GM19463 (cell line): ENCODE measurements around the gene SYTL1.
"Not testable (repeated sequence)": the region's sequence is repeated elsewhere in the genome, so short reads cannot be mapped to it uniquely, and the experiment has no call there.

Experiments
- ATAC-seq: cut with Tn5 transposase; IDR thresholded peaks from one replicate; pipeline ENCODE4 v1.9.1; 2021; ENCODE audit warnings: mild to moderate bottlenecking, moderate library complexity; ENCODE audit not compliant: unreplicated experiment

Gene SYTL1

GRCh38 chr1:27383039-27383605 lies 41.3 kb downstream of the SYTL1 start, which contains the start of gene CD164L2:
CD164L2 (minus strand) TSS chr1:27383333; CDS start chr1:27383239, 94 bp downstream.
- no peak for ATAC-seq

GRCh38 chr1:27383661-27384060 lies 41.8 kb downstream of the SYTL1 start:
- ATAC-seq, result no peak

GRCh38 chr1:27384797-27385196 lies 43.0 kb downstream of the SYTL1 start:
- not testable (repeated sequence) for ATAC-seq

GRCh38 chr1:27388337-27389005 lies 46.6 kb downstream of the SYTL1 start:
- no peak for ATAC-seq

- no peak for ATAC-seq
Measured at GRCh38 chr1:27391511-27392095, 49.8 kb downstream of the SYTL1 start.

- peak; percentile 87 for ATAC-seq
Measured at GRCh38 chr1:27392096-27392777, 50.4 kb downstream of the SYTL1 start, which contains the start of gene GPR3. GPR3 (plus strand) TSS chr1:27392622; CDS start chr1:27393799, 1,177 bp downstream.

GRCh38 chr1:27392778-27393635 lies 51.2 kb downstream of the SYTL1 start:
- no peak for ATAC-seq

- no peak for ATAC-seq
Measured at GRCh38 chr1:27393641-27394281, 51.9 kb downstream of the SYTL1 start.

GRCh38 chr1:27394282-27394658 lies 52.4 kb downstream of the SYTL1 start:
- no peak for ATAC-seq

GRCh38 chr1:27394925-27395324 lies 53.1 kb downstream of the SYTL1 start:
- no peak for ATAC-seq

GRCh38 chr1:27395441-27396195 lies 53.8 kb downstream of the SYTL1 start:
- no peak for ATAC-seq

- ATAC-seq, result no peak
Measured at GRCh38 chr1:27397110-27397509, 55.3 kb downstream of the SYTL1 start.

- ATAC-seq, result no peak
Measured at GRCh38 chr1:27397749-27398148, 55.9 kb downstream of the SYTL1 start.

- ATAC-seq, result no peak
Measured at GRCh38 chr1:27398405-27399149, 56.8 kb downstream of the SYTL1 start.

GRCh38 chr1:27399251-27400025 lies 57.6 kb downstream of the SYTL1 start:
- ATAC-seq, result no peak

GRCh38 chr1:27400082-27400962 lies 58.5 kb downstream of the SYTL1 start:
- ATAC-seq, result no peak

- no peak for ATAC-seq
Measured at GRCh38 chr1:27400963-27401341, 59.1 kb downstream of the SYTL1 start.
